GM21526 (cell line): Measurements from ENCODE around the gene DENND1A.
A peak's percentile ranks its signal among the peaks of the same experiment; 100 is the strongest.
"Not testable (repeated sequence)": the region's sequence is repeated elsewhere in the genome, so short reads cannot be mapped to it uniquely, and the experiment has no call there.

ENCODE experiments used
- ATAC-seq: cut with Tn5 transposase; IDR thresholded peaks from one replicate; pipeline ENCODE4 v1.9.1; 2021; ENCODE audit warnings: moderate library complexity; ENCODE audit not compliant: unreplicated experiment, low FRiP score

DENND1A gene

DNA sequence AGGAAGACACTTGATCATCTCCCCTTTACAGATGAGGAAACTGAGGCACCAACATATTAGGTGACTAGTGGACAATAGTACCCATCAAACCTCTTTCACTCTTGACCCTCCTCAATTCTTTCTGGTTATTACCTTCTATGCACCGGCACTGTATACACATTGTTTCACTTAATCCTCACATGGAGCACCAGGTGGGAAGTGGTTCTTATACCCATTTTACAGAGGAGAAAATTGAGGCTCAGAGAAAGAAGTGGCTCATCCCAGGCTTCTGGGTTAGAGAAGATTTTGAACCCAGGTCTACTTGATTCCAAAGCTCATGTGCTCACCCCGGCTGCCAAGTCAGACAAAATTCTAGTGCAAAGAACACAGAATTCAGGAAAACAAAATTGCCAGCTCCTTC, 17.4 kb upstream of the DENND1A start:
- ATAC-seq, result no peak

DNA sequence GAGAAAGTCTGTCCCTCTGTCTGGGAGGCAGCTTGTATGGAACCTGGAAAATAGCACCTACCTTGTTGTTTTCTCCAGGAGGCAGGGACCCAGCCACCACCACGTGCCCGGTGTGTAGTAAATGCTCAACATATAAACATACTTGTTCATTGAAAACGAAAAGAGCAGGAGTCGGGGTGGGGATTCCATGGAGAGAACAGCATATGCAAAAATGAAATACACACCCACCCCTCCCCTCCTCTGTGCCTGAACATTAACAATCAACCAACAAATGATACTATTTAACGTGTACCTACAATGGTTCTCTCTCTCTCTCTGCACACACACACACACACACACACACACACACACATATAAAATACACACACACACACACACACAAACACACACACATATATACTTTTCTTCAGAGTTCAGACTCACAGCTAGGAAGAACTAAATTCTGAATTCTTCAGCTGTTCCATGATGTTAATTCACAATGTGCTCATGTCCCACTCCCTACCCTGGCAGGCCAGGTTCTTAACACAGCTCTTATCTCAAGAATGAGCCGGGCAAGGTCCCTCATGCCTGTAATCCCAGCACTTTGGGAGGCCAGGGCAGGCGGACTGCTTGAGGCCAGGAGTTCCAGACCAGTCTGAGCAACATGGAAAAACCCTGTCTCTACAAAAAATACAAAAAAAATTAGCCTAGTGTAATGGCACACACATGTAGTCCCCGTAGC, 16.3 kb upstream of the DENND1A start:
- no peak for ATAC-seq

DNA sequence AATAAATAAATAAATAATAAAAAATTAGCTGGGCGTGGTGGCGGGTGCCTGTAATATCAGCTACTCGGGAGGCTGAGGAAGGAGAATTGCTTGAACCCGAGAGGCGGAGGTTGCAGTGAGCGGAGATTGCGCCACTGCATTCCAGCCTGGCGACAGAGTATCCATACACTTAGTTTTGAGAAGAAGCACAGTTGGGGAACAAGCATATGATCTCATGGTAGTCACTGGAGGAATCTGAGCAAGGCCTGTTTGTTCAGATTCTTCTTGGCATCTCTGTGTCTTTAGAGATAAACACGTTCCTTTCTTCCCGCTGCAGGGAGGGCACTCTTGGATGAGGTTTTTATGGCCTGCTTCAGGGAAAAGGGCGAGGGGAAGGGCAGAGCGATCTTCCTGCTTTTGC, 15.6 kb upstream of the DENND1A start:
- no peak for ATAC-seq

DNA sequence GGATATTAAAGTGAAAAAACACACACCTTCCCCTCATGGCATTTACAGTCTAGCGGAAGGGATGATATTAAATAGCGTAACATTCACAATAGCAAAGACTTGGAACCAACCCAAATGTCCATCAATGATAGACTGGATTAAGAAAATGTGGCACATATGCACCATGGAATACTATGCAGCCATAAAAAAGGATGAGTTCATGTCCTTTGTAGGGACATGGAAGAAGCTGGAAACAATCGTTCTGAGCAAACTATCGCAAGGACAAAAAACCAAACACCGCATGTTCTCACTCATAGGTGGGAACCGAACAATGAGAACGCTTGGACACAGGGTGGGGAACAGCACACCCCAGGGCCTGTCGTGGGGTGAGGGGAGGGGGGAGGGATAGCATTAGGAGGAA, 14.5 kb upstream of the DENND1A start:
- ATAC-seq, result not testable (repeated sequence)

DNA sequence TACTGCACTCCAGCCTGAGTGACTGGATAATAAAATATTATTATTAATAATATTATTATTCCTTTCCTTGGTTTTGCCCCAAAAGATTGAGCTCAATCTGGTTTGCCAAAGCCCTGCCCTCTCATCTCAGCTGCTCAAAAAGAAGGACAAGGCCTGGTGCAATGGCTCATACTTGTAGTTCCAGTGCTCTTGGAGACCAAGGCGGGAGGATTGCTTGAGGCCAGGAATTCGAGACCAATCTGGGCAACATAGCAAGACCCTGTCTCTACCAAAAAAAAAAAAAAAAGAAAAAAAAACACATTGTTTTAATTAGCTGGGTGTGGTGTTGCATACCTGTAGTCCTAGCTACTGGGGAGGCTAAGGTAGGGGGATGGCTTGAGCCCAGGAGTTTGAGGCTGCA, 13.7 kb upstream of the DENND1A start:
- ATAC-seq, result no peak

- ATAC-seq, result no peak
Measured at GRCh38 chr9:123942542-123942941, 12.6 kb upstream of the DENND1A start.

DNA sequence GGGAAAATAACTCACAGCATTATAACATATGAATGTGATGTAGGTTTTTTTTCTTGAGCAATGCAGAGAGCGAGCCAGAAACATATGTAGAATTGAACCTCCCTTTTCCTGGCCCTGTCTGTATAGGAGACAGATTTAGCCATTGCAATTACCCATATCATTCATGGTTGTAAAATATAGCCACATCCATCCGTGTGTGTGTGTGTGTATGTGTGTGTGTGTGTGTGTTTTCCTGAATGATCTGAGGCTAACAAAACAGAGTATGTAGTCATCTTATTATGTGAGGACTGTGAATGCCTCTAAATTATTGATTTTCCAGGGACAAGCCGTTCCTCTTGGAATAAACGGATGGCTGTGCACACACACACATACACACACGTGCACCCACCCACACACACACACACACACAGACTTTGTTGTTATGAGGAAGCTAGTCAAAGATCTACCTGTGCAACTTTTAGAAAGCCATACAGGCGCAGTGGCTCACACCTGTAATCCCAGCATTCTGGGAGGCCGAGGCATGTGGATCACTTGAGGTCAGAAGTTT, 11.7 kb upstream of the DENND1A start:
- ATAC-seq, result no peak

GRCh38 chr9:123940721-123941523, 11.0 kb upstream of the DENND1A start:
- ATAC-seq, result no peak

DNA sequence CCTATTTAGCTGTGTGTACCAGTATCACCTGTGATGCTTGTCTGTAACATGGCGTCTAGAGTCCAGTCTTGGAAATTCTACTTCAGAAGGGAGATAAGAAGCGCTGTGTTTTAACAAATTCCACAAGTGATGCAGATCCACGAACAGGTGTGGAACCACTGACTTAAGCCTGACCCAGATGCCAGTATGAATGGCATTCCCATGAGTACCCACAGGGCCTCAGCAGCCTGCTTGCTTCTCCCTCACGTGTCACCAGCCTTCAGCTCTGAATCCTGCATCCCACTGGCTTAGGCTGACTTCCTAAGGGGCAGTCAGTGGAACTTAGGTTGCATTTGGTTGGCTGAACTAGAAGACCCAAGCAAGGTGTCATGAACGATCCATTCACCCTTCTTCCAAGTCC, 8.5 kb upstream of the DENND1A start:
- ATAC-seq, result no peak

DNA sequence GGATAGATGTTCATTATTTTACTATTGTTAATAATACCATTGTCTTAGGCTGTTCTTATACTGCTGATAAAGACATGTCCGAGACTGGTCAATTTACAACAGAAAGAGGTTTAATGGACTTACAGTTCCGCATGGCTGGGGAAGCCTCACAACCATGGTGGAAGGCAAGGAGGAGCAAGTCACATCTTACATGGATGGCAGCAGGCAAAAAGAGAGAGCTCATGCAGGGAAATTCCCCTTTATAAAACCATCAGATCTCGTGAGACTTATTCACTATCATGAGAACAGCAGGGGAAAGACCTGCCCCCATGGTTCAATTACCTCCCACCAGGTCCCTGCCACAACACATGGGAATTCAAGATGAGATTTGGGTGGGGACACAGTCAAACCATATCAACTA, 6.6 kb upstream of the DENND1A start:
- ATAC-seq, result not testable (repeated sequence)

DNA sequence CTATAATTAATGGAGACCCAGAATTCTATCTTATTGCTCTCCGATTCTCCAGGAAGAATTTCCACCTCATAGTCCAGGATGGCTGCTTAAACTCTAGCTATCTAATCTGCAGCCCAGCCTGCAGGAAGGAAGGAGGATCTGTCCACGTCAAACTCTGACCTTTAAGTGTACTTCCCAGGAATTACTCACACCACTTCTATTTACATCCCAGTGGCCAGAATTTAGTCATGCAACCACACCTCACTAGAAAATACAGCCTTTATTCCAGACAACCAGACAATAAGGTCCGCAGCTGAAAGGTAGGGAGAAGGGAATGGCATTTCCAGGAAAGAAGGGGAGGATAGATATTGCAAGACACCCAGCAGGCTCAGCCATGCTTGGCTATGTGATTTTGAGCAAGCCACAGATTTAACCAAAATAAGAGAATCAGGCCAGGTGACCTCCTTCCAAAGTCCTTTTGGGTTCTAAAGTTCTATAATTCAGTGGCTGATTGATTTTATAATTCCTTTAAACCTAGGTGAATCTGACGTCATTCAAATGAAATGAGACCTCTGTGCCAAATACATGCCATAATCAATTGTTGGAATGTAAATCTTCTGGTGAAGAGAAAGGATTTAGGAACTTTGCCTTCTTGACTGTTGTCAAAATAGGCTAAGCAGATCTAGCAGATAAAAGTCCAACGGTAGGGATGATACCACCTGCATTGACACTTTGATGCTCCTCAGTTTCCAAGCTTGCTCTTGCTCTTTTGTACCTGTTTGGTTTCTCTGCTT, 3.7 kb upstream of the DENND1A start:
- no peak for ATAC-seq

DNA sequence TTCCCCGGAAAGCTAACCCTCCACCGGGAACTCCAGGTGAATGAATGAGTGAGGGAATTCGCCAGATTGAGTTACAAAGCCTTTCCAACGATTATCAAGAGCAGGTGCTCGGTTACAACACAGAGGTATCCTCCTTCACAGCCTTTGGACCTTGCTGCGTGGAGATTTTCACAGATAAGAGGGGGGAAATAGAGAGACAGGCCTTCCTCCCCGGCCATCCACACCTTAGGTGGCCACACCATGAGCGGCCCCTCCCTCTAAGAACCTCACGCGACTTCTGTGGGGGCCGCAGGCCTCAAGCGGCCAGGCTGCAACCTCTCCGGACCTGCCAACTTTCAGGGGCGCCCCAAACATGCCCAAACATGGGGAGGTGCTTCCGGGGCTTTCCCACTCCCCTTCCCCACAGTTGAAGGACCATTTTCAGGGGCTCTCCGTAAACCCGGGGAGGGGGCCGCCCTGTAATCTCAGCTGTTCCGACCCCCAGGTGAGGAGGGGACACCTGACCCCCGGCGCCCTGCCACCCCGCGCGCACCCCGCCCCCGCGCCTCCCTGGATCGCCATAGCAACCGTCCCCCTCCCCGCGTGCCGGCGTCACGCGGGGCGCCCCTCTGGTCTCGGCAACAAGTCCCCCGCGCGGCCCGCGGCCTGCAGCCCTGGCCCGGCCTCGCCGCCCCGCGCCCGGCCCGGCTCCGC, 603 bp downstream of the DENND1A start:
- ATAC-seq, result peak; percentile 18

DNA sequence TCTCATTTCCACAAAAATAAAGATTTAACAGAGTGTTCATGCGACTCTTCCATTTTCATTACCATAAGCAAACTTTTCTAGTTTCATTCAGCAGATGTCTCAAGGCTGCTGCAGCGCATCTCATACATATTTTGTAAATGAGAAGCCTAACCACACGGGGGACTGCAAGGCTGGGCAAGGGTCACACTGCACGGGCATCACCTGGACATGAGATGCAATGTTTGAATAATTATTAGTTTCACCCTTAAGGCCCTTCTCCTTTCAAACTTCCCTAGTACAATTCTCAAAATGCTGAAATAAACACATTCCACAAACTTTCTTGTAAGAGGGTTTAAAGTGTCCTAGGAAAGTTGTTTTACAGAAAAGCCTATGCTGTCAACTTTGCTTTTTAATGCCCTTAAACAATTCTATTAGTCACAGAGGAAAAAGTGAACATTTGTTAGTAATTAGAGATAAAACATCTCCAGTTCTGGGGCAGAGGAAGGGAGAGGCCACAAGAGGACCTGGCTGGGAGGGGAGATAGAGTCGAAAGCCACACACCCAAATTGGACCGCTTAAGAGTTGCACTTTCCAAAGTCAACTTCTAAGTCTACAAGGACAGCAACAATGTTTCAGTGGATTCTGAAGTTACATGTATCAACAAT, 1.3 kb downstream of the DENND1A start:
- ATAC-seq, result no peak

DNA sequence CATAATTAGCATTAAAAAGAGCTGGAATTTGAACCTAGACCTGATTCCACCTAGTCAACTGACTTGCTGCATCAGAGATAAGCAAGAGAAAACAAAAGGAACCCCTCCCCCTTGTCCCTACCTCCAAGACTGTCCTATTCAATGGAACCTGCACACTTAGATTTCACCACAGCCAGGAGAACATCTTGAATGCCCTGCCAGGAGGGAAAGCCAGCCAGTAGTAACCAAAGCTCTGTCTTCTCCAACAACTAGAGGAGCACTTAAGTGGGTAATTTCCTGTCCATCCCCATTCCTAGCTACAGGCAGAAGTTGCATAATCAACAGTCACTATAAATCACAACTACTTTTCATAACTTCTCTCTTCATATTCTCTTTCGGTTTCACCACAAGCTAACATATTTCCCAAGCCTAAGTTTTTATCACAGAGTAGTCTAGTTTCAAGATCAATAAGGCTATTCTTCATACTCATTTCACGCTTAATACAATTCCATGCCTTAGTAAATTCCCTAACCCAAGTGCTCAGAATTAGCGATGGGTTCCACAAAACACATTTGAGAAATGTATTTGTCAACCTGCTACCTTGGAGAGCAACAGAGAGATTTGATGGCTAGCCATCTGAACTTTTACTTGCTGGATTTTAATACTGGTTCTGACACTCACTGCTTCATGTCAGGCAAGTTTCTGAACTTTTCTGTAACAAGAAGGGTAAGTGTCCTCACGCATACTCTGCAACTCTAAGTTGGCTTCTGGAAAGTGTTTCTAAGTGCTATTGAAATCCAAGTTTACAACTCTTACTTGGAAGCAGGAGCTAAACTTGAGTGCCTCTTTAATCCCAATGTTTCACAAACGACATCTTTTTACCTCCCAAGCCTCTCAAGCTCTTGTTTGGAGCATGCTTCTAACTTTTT, 2.0 kb downstream of the DENND1A start:
- ATAC-seq, result no peak

GRCh38 chr9:123926941-123927340, 3.0 kb downstream of the DENND1A start:
- ATAC-seq, result no peak

DNA sequence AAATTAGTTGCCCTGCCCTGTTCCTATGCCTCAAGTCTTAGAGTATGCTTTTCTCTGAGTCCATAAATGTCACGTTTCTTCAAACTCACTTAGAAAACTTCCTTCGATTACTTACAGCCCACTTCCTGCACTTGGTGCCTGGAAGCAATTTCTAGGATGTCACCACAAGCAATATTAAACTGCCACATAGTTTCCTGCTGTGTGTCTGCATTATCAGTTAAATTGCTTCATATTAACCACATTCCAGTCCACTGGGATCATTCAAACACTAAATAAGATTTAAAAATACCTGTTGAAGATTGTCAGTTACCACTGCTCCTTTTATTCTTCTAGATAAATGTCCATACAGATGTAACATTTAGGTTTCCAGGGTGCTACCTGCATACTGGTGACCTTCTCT, 4.1 kb downstream of the DENND1A start:
- ATAC-seq, result no peak

DNA sequence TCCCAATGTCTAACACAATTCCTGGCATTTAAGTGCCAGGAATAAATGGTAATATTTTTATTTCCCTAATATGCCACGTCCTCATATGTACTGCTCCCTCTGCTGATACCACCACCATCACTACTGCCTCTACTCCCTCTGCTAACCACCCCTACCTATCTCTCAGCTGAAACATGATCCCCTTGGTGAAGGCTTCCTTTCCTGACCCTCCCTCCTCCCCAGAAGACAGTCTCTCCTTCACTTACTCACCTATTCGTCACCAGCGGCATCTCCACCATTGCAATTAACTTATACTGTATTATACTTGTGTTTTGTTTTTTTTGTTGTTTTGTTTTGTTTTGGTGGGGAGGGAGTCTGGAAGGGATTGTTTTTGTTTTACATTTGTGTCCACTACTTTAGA, 4.8 kb downstream of the DENND1A start:
- ATAC-seq, result no peak

- ATAC-seq, result no peak
Measured at GRCh38 chr9:123924727-123925126, 5.2 kb downstream of the DENND1A start.

DNA sequence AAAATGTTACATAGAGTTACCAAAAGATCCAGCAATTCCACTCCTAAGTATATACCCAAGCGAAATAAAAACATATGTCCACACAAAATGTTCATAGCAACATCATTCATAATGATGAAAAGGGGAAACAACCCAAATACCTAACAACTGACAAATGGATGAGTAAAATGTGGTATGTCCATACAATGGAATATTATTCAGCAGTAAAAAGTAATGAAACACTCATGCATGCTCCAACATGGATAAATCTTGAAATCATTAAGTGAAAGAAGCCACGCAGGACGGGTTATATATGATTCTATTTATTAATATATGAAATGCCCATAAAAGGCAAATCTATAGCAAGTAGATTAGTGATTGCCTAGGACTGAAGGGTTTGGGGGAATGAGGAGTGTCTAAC, 6.0 kb downstream of the DENND1A start:
- ATAC-seq, result no peak
